Glomerular visceral epithelial cell (primary cell): ENCODE results near the gene LIG3.
"Not testable (repeated sequence)": the region's sequence is repeated elsewhere in the genome, so short reads cannot be mapped to it uniquely, and the experiment has no call there.

Experiments
- DNase-seq: peaks from one replicate; pipeline ENCODE4 v3.0.0-alpha.2; 2016; ENCODE audit errors: extremely low spot score

The LIG3 gene

GRCh38 chr17:34999456-34999855 is 19.1 kb downstream of the LIG3 start:
- no peak for DNase-seq

- not testable (repeated sequence) for DNase-seq
Observed at GRCh38 chr17:35000965-35001364, 20.7 kb downstream of the LIG3 start.

GRCh38 chr17:35001549-35001948 is 21.2 kb downstream of the LIG3 start:
- DNase-seq, result no peak

- DNase-seq, result peak; percentile 73
Observed at GRCh38 chr17:35002876-35003551, 22.7 kb downstream of the LIG3 start.

- no peak for DNase-seq
Observed at GRCh38 chr17:35003778-35004177, 23.5 kb downstream of the LIG3 start.

GRCh38 chr17:35006345-35006744 is 26.0 kb downstream of the LIG3 start:
- no peak for DNase-seq

- no peak for DNase-seq
Observed at GRCh38 chr17:35006961-35007360, 26.6 kb downstream of the LIG3 start.

GRCh38 chr17:35010093-35010492 is 29.8 kb downstream of the LIG3 start:
- DNase-seq, result no peak

GRCh38 chr17:35011671-35012216 is 31.4 kb downstream of the LIG3 start:
- no peak for DNase-seq

GRCh38 chr17:35016369-35016768 is 36.1 kb downstream of the LIG3 start:
- no peak for DNase-seq

- no peak for DNase-seq
Observed at GRCh38 chr17:35017021-35017420, 36.7 kb downstream of the LIG3 start.

GRCh38 chr17:35018814-35019213 is 38.5 kb downstream of the LIG3 start:
- DNase-seq, result no peak

- DNase-seq, result no peak
Observed at GRCh38 chr17:35019386-35020179, 39.3 kb downstream of the LIG3 start.

- no peak for DNase-seq
Observed at GRCh38 chr17:35021520-35022380, 41.4 kb downstream of the LIG3 start.

GRCh38 chr17:35022536-35023063 is 42.3 kb downstream of the LIG3 start:
- DNase-seq, result peak; percentile 80

- no peak for DNase-seq
Observed at GRCh38 chr17:35023538-35023937, 43.2 kb downstream of the LIG3 start.

- DNase-seq, result no peak
Observed at GRCh38 chr17:35025541-35025940, 45.2 kb downstream of the LIG3 start.

- DNase-seq, result not testable (repeated sequence)
Observed at GRCh38 chr17:35028097-35028496, 47.8 kb downstream of the LIG3 start.

GRCh38 chr17:35028531-35029262 is 48.4 kb downstream of the LIG3 start:
- no peak for DNase-seq

- DNase-seq, result no peak
Observed at GRCh38 chr17:35030780-35031179, 50.5 kb downstream of the LIG3 start.

- no peak for DNase-seq
Observed at GRCh38 chr17:35038453-35038852, 58.1 kb downstream of the LIG3 start.
